BJ (cell line): Measurements from ENCODE around the gene MDK. TPM values are rescaled to one million over a fixed set of nuclear protein-coding genes. Genes with fewer than 3 reads are reported as not detected.

Experiments
- CTCF ChIA-PET: fragments of 350-600 bp; formaldehyde crosslinking; extraction: SDS; loops from one replicate; lab custom pipeline; 2021; ENCODE audit warnings: antibody characterized with exemption, inconsistent platforms; lab: Yijun Ruan, JAX
- POLR2A ChIA-PET: fragments of 300-600 bp; sonication (Branson Sonifier 250); formaldehyde crosslinking; extraction: SDS; loops from one replicate; lab custom pipeline; 2021; ENCODE audit warnings: antibody characterized with exemption; lab: Charles Lee
- DNase-seq: peaks from one replicate; pipeline ENCODE4 v3.0.0-alpha.2; 2011; ENCODE audit warnings: low read depth
- H3K27me3 ChIP-seq: 2 replicates; pipeline ENCODE4 v1.6.0; 2011; ENCODE audit warnings: low read length; ENCODE audit not compliant: control insufficient read depth, insufficient read depth
- H3K36me3 ChIP-seq: 2 replicates; pipeline ENCODE4 v1.5.1; 2011; ENCODE audit warnings: low read length; ENCODE audit not compliant: control insufficient read depth, insufficient read depth
- H3K4me3 ChIP-seq: 2 replicates; pipeline ENCODE4 v1.5.1; 2011; ENCODE audit warnings: low read depth, mild to moderate bottlenecking, control low read depth, low read length
- CTCF ChIP-seq: IDR thresholded peaks from 2 replicates; pipeline ENCODE4 v1.5.1; 2011; ENCODE audit warnings: low read depth, mild to moderate bottlenecking, control low read depth, inconsistent platforms, low read length, moderate library complexity; ENCODE audit not compliant: insufficient read depth
- polyA plus RNA-seq: library from polyadenylated mRNA; depleted of rRNA; stranded (reverse); fragments of >200 nt; gene quantifications from 2 replicates; pipeline ENCODE4 v1.2.3, GENCODE V29; 2011

The MDK gene
- polyA plus RNA-seq, 1 experiment: 91.9 TPM

DNA sequence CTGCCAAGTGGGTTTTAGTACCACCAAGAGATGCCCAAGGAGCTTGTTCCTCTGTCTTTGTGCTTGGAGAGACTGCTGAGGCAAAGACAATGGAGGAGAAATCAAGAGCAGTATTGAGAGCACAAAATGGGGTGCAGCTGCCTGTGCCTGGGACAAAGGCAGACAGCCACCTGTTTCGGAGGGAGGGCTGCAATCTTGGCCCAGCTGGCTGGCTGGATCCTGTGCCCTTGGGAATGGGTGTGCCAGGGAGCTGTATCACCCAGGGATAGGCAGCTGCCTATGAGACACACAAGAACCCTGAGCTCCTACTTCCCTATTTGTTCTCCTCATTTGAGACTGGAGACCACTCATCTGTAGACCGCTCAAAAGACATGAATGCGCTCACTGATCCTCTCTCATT, 33.4 kb downstream of the MDK start:
- no peak for DNase-seq
- ChIA-PET POLR2A (no interaction called here), CTCF (interaction anchor here (1.8 kb wide), 1 partner anchor 16 kb away, joined by 4 read pairs; no protein-coding TSS in a partner anchor)
- no peak for TF ChIP-seq CTCF
- Histone ChIP-seq H3K27me3 (no peaks in the 10 kb centered on the region), H3K36me3 (peaks cover 14% of the 10 kb centered on the region), H3K4me3 (no peak overlapping the region)

GRCh38 chr11:46417711-46418110, 36.2 kb downstream of the MDK start:
- no peak for DNase-seq
- ChIA-PET POLR2A (no interaction called here), CTCF (no interaction called here)
- Histone ChIP-seq H3K27me3 (no peaks in the 10 kb centered on the region), H3K4me3 (no peak overlapping the region), H3K36me3 (peaks cover 13% of the 10 kb centered on the region)
- TF ChIP-seq CTCF: no peak

DNA sequence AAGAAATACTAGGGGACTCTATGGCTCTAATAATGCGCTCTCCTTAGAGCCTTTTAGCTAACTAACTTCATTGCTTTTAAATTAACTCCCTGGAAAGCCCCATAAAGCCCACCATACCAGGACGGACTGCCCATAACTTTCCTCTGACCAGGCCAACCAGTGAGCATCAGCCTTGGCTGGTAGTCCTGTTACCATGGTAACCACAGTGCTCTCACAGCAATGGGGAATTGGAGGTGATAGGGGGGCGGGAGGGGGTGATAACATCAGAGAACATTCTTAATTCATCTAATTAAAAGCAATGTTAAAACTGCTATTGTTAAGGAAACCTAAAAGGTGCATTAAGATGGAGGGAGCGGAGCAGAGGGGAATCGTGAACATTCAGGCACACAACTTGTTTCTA, 37.3 kb downstream of the MDK start:
- Histone ChIP-seq H3K4me3 (no peak overlapping the region), H3K36me3 (peaks cover 10% of the 10 kb centered on the region), H3K27me3 (no peaks in the 10 kb centered on the region)
- POLR2A ChIA-PET: no interaction called here
- CTCF ChIA-PET: interaction anchor here (1.0 to 1.3 kb wide), 3 partner anchors 13 to 110 kb away, joined by 3 read pairs; no protein-coding TSS in a partner anchor
- TF ChIP-seq CTCF: no peak
- DNase-seq: no peak

DNA sequence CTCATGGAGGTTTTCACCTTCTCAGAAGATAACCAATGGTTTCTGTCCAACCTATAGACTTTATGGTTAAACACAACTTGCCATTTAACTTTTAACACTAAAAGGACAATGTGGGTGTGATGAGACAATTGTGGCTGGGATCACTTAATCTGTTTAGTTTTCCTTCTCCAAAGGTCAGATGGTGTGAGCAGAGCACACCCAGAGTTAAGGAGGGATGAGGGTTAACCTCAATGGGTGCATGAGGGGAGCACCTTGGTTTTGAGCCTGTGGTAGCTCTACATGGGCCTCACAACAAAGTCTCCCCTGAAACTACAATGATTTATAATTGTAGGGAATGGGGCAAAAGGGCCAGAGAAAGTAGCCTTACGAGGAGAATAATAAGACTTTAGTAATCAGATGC, 39.0 kb downstream of the MDK start:
- no peak for TF ChIP-seq CTCF
- POLR2A ChIA-PET: no interaction called here
- H3K36me3 ChIP-seq: peaks cover 6% of the 10 kb centered on the region
- no peaks in the 10 kb centered on the region for H3K27me3 ChIP-seq
- CTCF ChIA-PET: interaction anchor here (2.9 kb wide), 1 partner anchor 11 kb away, joined by 13 read pairs; no protein-coding TSS in a partner anchor
- no peak for DNase-seq
- no peak overlapping the region for H3K4me3 ChIP-seq

DNA sequence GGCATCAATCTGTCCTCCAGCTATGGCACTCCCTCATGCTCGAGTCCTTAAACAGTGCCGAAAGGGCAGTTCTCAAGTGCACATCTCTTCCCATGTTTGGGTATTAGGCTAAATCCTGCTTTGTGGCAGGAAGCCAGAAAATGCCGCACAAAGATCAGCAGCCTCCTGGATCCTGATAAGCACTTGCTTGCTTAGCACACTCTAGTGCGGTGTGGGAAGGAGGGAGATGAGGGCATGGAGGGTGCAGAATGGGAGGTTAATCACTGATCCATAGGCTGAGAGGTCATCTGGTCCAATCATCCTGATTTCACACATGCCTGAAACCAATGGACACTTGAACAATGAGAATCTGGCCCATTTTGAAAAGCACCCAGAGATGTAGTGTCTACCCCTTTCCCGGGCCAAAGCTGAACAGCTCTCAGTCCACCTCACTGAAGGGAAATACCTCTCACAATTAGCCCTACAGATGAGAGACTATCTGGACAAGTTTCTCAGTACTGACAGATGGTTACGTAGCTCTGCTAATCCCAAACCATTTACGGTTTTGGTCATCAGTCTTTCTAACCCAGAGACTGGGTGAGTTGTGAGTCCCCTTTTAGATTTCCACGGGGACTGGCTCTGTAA, 39.9 kb downstream of the MDK start:
- Histone ChIP-seq H3K4me3 (no peak overlapping the region), H3K27me3 (no peaks in the 10 kb centered on the region), H3K36me3 (peaks cover 4% of the 10 kb centered on the region)
- no peak for DNase-seq
- TF ChIP-seq CTCF: no peak
- ChIA-PET CTCF (interaction anchor here (1.7 to 2.9 kb wide), 2 partner anchors 8 to 11 kb away, joined by 5 to 13 read pairs; no protein-coding TSS in a partner anchor), POLR2A (no interaction called here)
